ENCODE results near the gene FSCN2. TPM values are rescaled to one million over a fixed set of nuclear protein-coding genes. Genes with fewer than 3 reads are reported as not detected.

FSCN2 gene
- total and polyA plus RNA-seq, 4 donors = 0.89 to 3.1 (median 1.6) TPM

- H3K9me3 ChIP-seq (ENCODE audit: control insufficient read depth, insufficient read depth, low read length) = no peaks in the 10 kb centered on the region
- no peaks in the 10 kb centered on the region for H3K27me3 ChIP-seq (ENCODE audit: control insufficient read depth, insufficient read depth, low read length)
- no peak overlapping the region for H3K4me3 ChIP-seq (ENCODE audit: low read depth, low read length)
- H3K27ac ChIP-seq (ENCODE audit: low read depth, low read length) = no peak overlapping the region
- DNase-seq (ENCODE audit: low read depth in 4 of 6, low spot score in 6 of 6) = no peak
- WGBS (ENCODE audit: insufficient coverage) = 71% methylated on average over 15 of the region's 17 CpGs
- H3K36me3 ChIP-seq (ENCODE audit: control insufficient read depth, insufficient read depth, low read length) = peaks cover 68% of the 10 kb centered on the region
- H3K4me1 ChIP-seq (ENCODE audit: control insufficient read depth, insufficient read depth, low read length) = peaks cover 22% of the 10 kb centered on the region
Measured at GRCh38 chr17:81576621-81577277, 48.6 kb downstream of the FSCN2 start.

GRCh38 chr17:81577278-81578000 lies 49.3 kb downstream of the FSCN2 start:
- 94% methylated on average over 11 of the region's 11 CpGs for WGBS (ENCODE audit: insufficient coverage)
- Histone ChIP-seq H3K27ac (ENCODE audit: low read depth, low read length) (no peak overlapping the region), H3K36me3 (ENCODE audit: control insufficient read depth, insufficient read depth, low read length) (peaks cover 71% of the 10 kb centered on the region), H3K4me3 (ENCODE audit: low read depth, low read length) (no peak overlapping the region), H3K9me3 (ENCODE audit: control insufficient read depth, insufficient read depth, low read length) (no peaks in the 10 kb centered on the region), H3K27me3 (ENCODE audit: control insufficient read depth, insufficient read depth, low read length) (no peaks in the 10 kb centered on the region), H3K4me1 (ENCODE audit: control insufficient read depth, insufficient read depth, low read length) (peaks cover 24% of the 10 kb centered on the region)
- no peak for DNase-seq (ENCODE audit: low read depth in 4 of 6, low spot score in 6 of 6)

- no peaks in the 10 kb centered on the region for H3K27me3 ChIP-seq (ENCODE audit: control insufficient read depth, insufficient read depth, low read length)
- no peak overlapping the region for H3K4me3 ChIP-seq (ENCODE audit: low read depth, low read length)
- WGBS (ENCODE audit: insufficient coverage) = 92% methylated on average over 9 of the region's 10 CpGs
- no peaks in the 10 kb centered on the region for H3K9me3 ChIP-seq (ENCODE audit: control insufficient read depth, insufficient read depth, low read length)
- peaks cover 75% of the 10 kb centered on the region for H3K36me3 ChIP-seq (ENCODE audit: control insufficient read depth, insufficient read depth, low read length)
- H3K27ac ChIP-seq (ENCODE audit: low read depth, low read length) = no peak overlapping the region
- H3K4me1 ChIP-seq (ENCODE audit: control insufficient read depth, insufficient read depth, low read length) = peaks cover 27% of the 10 kb centered on the region
- DNase-seq (ENCODE audit: low read depth in 4 of 6, low spot score in 6 of 6) = no peak
Measured at GRCh38 chr17:81578038-81578441, 49.9 kb downstream of the FSCN2 start.

GRCh38 chr17:81578561-81579225 lies 50.5 kb downstream of the FSCN2 start:
- Histone ChIP-seq H3K36me3 (ENCODE audit: control insufficient read depth, insufficient read depth, low read length) (peaks cover 79% of the 10 kb centered on the region), H3K9me3 (ENCODE audit: control insufficient read depth, insufficient read depth, low read length) (no peaks in the 10 kb centered on the region), H3K27ac (ENCODE audit: low read depth, low read length) (no peak overlapping the region), H3K4me3 (ENCODE audit: low read depth, low read length) (no peak overlapping the region), H3K4me1 (ENCODE audit: control insufficient read depth, insufficient read depth, low read length) (peaks cover 27% of the 10 kb centered on the region), H3K27me3 (ENCODE audit: control insufficient read depth, insufficient read depth, low read length) (no peaks in the 10 kb centered on the region)
- DNase-seq (ENCODE audit: low read depth in 4 of 6, low spot score in 6 of 6) = no peak
- WGBS (ENCODE audit: insufficient coverage) = 100% methylated on average over 4 of the region's 6 CpGs

- no peaks in the 10 kb centered on the region for H3K27me3 ChIP-seq (ENCODE audit: control insufficient read depth, insufficient read depth, low read length)
- H3K4me3 ChIP-seq (ENCODE audit: low read depth, low read length) = no peak overlapping the region
- peaks cover 76% of the 10 kb centered on the region for H3K36me3 ChIP-seq (ENCODE audit: control insufficient read depth, insufficient read depth, low read length)
- H3K4me1 ChIP-seq (ENCODE audit: control insufficient read depth, insufficient read depth, low read length) = peaks cover 27% of the 10 kb centered on the region
- 97% methylated on average over 4 of the region's 6 CpGs for WGBS (ENCODE audit: insufficient coverage)
- no peak overlapping the region for H3K27ac ChIP-seq (ENCODE audit: low read depth, low read length)
- no peak for DNase-seq (ENCODE audit: low read depth in 4 of 6, low spot score in 6 of 6)
- H3K9me3 ChIP-seq (ENCODE audit: control insufficient read depth, insufficient read depth, low read length) = no peaks in the 10 kb centered on the region
Measured at GRCh38 chr17:81579298-81579697, 51.1 kb downstream of the FSCN2 start.

- 90% methylated on average over 10 of the region's 10 CpGs for WGBS (ENCODE audit: insufficient coverage)
- Histone ChIP-seq H3K9me3 (ENCODE audit: control insufficient read depth, insufficient read depth, low read length) (no peaks in the 10 kb centered on the region), H3K4me1 (ENCODE audit: control insufficient read depth, insufficient read depth, low read length) (peaks cover 24% of the 10 kb centered on the region), H3K36me3 (ENCODE audit: control insufficient read depth, insufficient read depth, low read length) (peaks cover 73% of the 10 kb centered on the region), H3K27ac (ENCODE audit: low read depth, low read length) (no peak overlapping the region), H3K27me3 (ENCODE audit: control insufficient read depth, insufficient read depth, low read length) (no peaks in the 10 kb centered on the region), H3K4me3 (ENCODE audit: low read depth, low read length) (no peak overlapping the region)
- no peak for DNase-seq (ENCODE audit: low read depth in 4 of 6, low spot score in 6 of 6)
Measured at GRCh38 chr17:81579821-81580321, 51.7 kb downstream of the FSCN2 start.

- Histone ChIP-seq H3K4me3 (ENCODE audit: low read depth, low read length) (no peak overlapping the region), H3K9me3 (ENCODE audit: control insufficient read depth, insufficient read depth, low read length) (no peaks in the 10 kb centered on the region), H3K4me1 (ENCODE audit: control insufficient read depth, insufficient read depth, low read length) (peaks cover 20% of the 10 kb centered on the region), H3K27ac (ENCODE audit: low read depth, low read length) (no peak overlapping the region), H3K27me3 (ENCODE audit: control insufficient read depth, insufficient read depth, low read length) (no peaks in the 10 kb centered on the region), H3K36me3 (ENCODE audit: control insufficient read depth, insufficient read depth, low read length) (peaks cover 71% of the 10 kb centered on the region)
- WGBS (ENCODE audit: insufficient coverage) = 98% methylated on average over 6 of the region's 6 CpGs
- DNase-seq (ENCODE audit: low read depth in 4 of 6, low spot score in 6 of 6) = no peak
Measured at GRCh38 chr17:81580481-81580880, 52.3 kb downstream of the FSCN2 start.

- Histone ChIP-seq H3K27me3 (ENCODE audit: control insufficient read depth, insufficient read depth, low read length) (no peaks in the 10 kb centered on the region), H3K36me3 (ENCODE audit: control insufficient read depth, insufficient read depth, low read length) (peaks cover 80% of the 10 kb centered on the region), H3K4me3 (ENCODE audit: low read depth, low read length) (no peak overlapping the region), H3K27ac (ENCODE audit: low read depth, low read length) (no peak overlapping the region), H3K9me3 (ENCODE audit: control insufficient read depth, insufficient read depth, low read length) (no peaks in the 10 kb centered on the region), H3K4me1 (ENCODE audit: control insufficient read depth, insufficient read depth, low read length) (peaks cover 17% of the 10 kb centered on the region)
- DNase-seq (ENCODE audit: low read depth in 4 of 6, low spot score in 6 of 6) = no peak
- WGBS (ENCODE audit: insufficient coverage) = 92% methylated on average over 8 of the region's 8 CpGs
Measured at GRCh38 chr17:81581758-81582157, 53.6 kb downstream of the FSCN2 start.

GRCh38 chr17:81582341-81582740 lies 54.2 kb downstream of the FSCN2 start:
- peaks cover 78% of the 10 kb centered on the region for H3K36me3 ChIP-seq (ENCODE audit: control insufficient read depth, insufficient read depth, low read length)
- no peak overlapping the region for H3K4me3 ChIP-seq (ENCODE audit: low read depth, low read length)
- peaks cover 14% of the 10 kb centered on the region for H3K4me1 ChIP-seq (ENCODE audit: control insufficient read depth, insufficient read depth, low read length)
- 97% methylated on average over 3 of the region's 5 CpGs for WGBS (ENCODE audit: insufficient coverage)
- H3K9me3 ChIP-seq (ENCODE audit: control insufficient read depth, insufficient read depth, low read length) = no peaks in the 10 kb centered on the region
- H3K27ac ChIP-seq (ENCODE audit: low read depth, low read length) = peak overlapping the region; percentile 7
- H3K27me3 ChIP-seq (ENCODE audit: control insufficient read depth, insufficient read depth, low read length) = no peaks in the 10 kb centered on the region
- no peak for DNase-seq (ENCODE audit: low read depth in 4 of 6, low spot score in 6 of 6)

Measured in spinal cord (tissue), 10 donors.